Smooth muscle cell (in vitro differentiated cells): ENCODE results near the gene FSD1. TPM values are rescaled to one million over a fixed set of nuclear protein-coding genes. Genes with fewer than 3 reads are reported as not detected.

Experiments
- DNase-seq: peaks from one replicate; lab custom pipeline; 2025; ENCODE audit not compliant: unreplicated experiment; lab: John Stamatoyannopoulos, UW
- H2AFZ ChIP-seq: fragments of 200-600 bp; sonication (generic); 2 replicates; pipeline ENCODE4 v1.6.0; 2016; ENCODE audit warnings: antibody characterized with exemption, low read depth, mild to moderate bottlenecking
- H3F3A ChIP-seq: fragments of 200-600 bp; sonication (generic); 2 replicates; pipeline ENCODE4 v1.6.0; 2017; ENCODE audit warnings: antibody characterized with exemption, low read depth
- H3K27ac ChIP-seq: fragments of 200-600 bp; sonication (generic); 2 replicates; pipeline ENCODE4 v1.5.1; 2016; ENCODE audit warnings: low read depth, mild to moderate bottlenecking
- H3K27me3 ChIP-seq: fragments of 200-600 bp; sonication (generic); 2 replicates; pipeline ENCODE4 v1.6.1; 2016; ENCODE audit warnings: low read depth, mild to moderate bottlenecking
- H3K36me3 ChIP-seq: fragments of 200-600 bp; sonication (generic); 2 replicates; pipeline ENCODE4 v1.5.1; 2016; ENCODE audit warnings: low read depth
- H3K4me1 ChIP-seq: fragments of 200-600 bp; sonication (generic); 2 replicates; pipeline ENCODE4 v1.5.1; 2016; ENCODE audit warnings: low read depth
- H3K4me2 ChIP-seq: fragments of 200-600 bp; sonication (generic); 2 replicates; pipeline ENCODE4 v1.6.0; 2016; ENCODE audit warnings: mild to moderate bottlenecking
- H3K4me3 ChIP-seq: fragments of 200-600 bp; sonication (generic); 2 replicates; pipeline ENCODE4 v1.5.1; 2016; ENCODE audit warnings: mild to moderate bottlenecking
- H3K79me2 ChIP-seq: fragments of 200-600 bp; sonication (generic); 2 replicates; pipeline ENCODE4 v1.6.0; 2016; ENCODE audit warnings: low read depth, mild to moderate bottlenecking
- H3K9ac ChIP-seq: fragments of 200-600 bp; sonication (generic); 2 replicates; pipeline ENCODE4 v1.6.0; 2016; ENCODE audit warnings: low read depth
- H3K9me3 ChIP-seq: fragments of 200-600 bp; sonication (generic); replicated peaks from 2 replicates; pipeline ENCODE4 v1.5.1; 2016; ENCODE audit warnings: low read depth
- H4K20me1 ChIP-seq: fragments of 200-600 bp; sonication (generic); 2 replicates; pipeline ENCODE4 v1.6.0; 2016; ENCODE audit warnings: low read depth
- CTCF ChIP-seq: fragments of 200-600 bp; sonication (generic); IDR thresholded peaks from 2 replicates; pipeline ENCODE4 v1.5.1; 2017; ENCODE audit warnings: borderline replicate concordance, mild to moderate bottlenecking, antibody characterized with exemption; ENCODE audit not compliant: insufficient read depth, poor library complexity, severe bottlenecking
- WGBS: methylation state at CpG from one replicate; pipeline ENCODE4 v1.1.7; 2016; ENCODE audit warnings: low lambda C conversion rate; 5-methylcytosine and 5-hydroxymethylcytosine counted together
- polyA plus RNA-seq: library from polyadenylated mRNA; unstranded; fragments of >200 nt; fragmentation: Nextera tagmentation; extraction: Ambion mirVana; gene quantifications from 2 replicates; pipeline ENCODE4 v1.2.1, GENCODE V29; 2016
- total RNA-seq: library from RNA; depleted of rRNA; stranded (reverse); fragments of >200 nt; gene quantifications from 2 replicates; pipeline ENCODE4 v1.2.3, GENCODE V29; 2014

Gene FSD1
- total and polyA plus RNA-seq, 2 experiments from 2014 or later, result 9.9 to 16.5 TPM

- H3K27ac ChIP-seq, result no peak overlapping the region
- H3K9me3 ChIP-seq, result no peaks in the 10 kb centered on the region
- 94% methylated on average over 11 of the region's 11 CpGs for WGBS
- no peaks in the 10 kb centered on the region for H4K20me1 ChIP-seq
- H3K4me1 ChIP-seq, result no peaks in the 10 kb centered on the region
- H3F3A ChIP-seq, result no peaks in the 10 kb centered on the region
- no peaks in the 10 kb centered on the region for H3K79me2 ChIP-seq
- H3K36me3 ChIP-seq, result no peaks in the 10 kb centered on the region
- no peak overlapping the region for H2AFZ ChIP-seq
- no peak for TF ChIP-seq CTCF
- H3K4me2 ChIP-seq, result no peak overlapping the region
- H3K27me3 ChIP-seq, result no peaks in the 10 kb centered on the region
- no peak overlapping the region for H3K4me3 ChIP-seq
- no peak overlapping the region for H3K9ac ChIP-seq
- DNase-seq, result no peak
Observed at GRCh38 chr19:4260613-4261191, 43.7 kb upstream of the FSD1 start.

- no peak overlapping the region for H3K27ac ChIP-seq
- TF ChIP-seq CTCF, result no peak
- no peaks in the 10 kb centered on the region for H3K9me3 ChIP-seq
- H3K9ac ChIP-seq, result no peak overlapping the region
- no peaks in the 10 kb centered on the region for H3K27me3 ChIP-seq
- 93% methylated on average over 4 of the region's 4 CpGs for WGBS
- H3K4me1 ChIP-seq, result no peaks in the 10 kb centered on the region
- DNase-seq, result no peak
- H2AFZ ChIP-seq, result no peak overlapping the region
- no peak overlapping the region for H3K4me2 ChIP-seq
- H3F3A ChIP-seq, result no peaks in the 10 kb centered on the region
- H3K4me3 ChIP-seq, result no peak overlapping the region
- no peaks in the 10 kb centered on the region for H4K20me1 ChIP-seq
- no peaks in the 10 kb centered on the region for H3K36me3 ChIP-seq
- H3K79me2 ChIP-seq, result no peaks in the 10 kb centered on the region
Observed at GRCh38 chr19:4264812-4265211, 39.6 kb upstream of the FSD1 start.

- Histone ChIP-seq H3K4me1 (no peaks in the 10 kb centered on the region), H3K27ac (no peak overlapping the region), H2AFZ (no peak overlapping the region), H3F3A (no peaks in the 10 kb centered on the region), H3K9ac (no peak overlapping the region), H3K9me3 (no peaks in the 10 kb centered on the region), H3K79me2 (no peaks in the 10 kb centered on the region), H3K4me3 (no peak overlapping the region), H3K36me3 (no peaks in the 10 kb centered on the region), H4K20me1 (no peaks in the 10 kb centered on the region), H3K4me2 (no peak overlapping the region), H3K27me3 (no peaks in the 10 kb centered on the region)
- no peak for DNase-seq
- no peak for TF ChIP-seq CTCF
- 94% methylated on average over 18 of the region's 18 CpGs for WGBS
Observed at GRCh38 chr19:4266253-4267000, 38.0 kb upstream of the FSD1 start.
